Ureter (tissue), 1 donor: ENCODE measurements around the gene LCNL1. TPM values are rescaled to one million over a fixed set of nuclear protein-coding genes. Genes with fewer than 3 reads are reported as not detected.

Source experiments
- DNase-seq: peaks from one replicate; pipeline ENCODE4 v3.0.0-alpha.2; 2020; ENCODE audit warnings: low spot score
- total RNA-seq: library from RNA; stranded (reverse); gene quantifications from one replicate; pipeline ENCODE4 v1.2.4, GENCODE V29; 2023
- donor health status: DM: yes; HTN: yes; CAD: no.

Gene LCNL1
- total RNA-seq, 1 donor from 2014 or later = 1.7 TPM

DNA sequence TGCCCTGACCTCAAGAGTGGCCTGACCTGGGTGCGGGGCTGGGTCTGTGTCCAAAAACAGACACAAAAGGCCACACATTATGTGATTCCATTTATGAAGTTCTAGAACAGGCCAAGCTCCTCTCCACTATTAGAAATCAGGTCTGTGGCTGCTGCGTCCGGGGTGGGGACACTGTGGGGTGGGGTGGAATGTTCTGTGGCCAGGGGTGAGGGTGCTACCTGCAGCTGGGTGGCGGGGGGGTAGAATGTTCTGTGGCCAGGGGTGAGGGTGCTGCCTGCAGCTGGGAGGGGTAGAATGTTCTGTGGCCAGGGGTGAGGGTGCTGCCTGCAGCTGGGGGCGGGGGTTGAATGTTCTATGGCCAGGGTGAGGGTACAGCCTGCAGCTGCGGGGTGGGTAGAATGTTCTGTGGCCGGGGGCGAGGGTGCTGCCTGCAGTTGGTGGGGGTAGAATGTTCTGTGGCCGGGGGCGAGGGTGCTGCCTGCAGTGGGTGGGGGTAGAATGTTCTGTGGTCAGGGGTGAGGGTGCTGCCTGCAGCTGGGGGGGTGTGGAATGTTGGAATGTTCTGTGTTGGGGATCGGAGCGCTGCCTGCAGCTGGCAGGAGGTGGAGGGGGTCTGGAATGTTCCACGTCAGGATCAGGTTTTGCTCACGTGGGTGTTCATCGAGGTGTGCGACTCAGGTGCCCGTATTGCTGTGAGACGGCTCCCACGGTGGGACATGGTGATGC, 22.4 kb upstream of the LCNL1 start:
- DNase-seq = no peak

DNA sequence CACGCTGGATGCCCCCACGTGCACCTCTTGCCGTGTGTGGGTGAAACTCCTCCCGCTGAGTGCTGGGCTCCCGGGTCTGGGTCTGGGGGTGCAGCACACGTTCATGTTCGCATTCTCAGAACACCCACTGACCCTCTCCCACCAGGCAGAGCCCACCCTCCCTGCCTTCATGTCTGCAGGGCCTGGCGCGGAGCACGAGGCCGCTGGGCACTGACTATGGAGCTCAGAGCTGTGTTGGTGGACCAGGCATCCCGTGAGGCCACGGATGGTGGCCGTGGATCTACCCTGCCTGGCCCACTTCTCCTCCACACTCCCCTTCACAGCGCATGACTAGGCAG, 21.9 kb upstream of the LCNL1 start:
- DNase-seq = no peak

DNA sequence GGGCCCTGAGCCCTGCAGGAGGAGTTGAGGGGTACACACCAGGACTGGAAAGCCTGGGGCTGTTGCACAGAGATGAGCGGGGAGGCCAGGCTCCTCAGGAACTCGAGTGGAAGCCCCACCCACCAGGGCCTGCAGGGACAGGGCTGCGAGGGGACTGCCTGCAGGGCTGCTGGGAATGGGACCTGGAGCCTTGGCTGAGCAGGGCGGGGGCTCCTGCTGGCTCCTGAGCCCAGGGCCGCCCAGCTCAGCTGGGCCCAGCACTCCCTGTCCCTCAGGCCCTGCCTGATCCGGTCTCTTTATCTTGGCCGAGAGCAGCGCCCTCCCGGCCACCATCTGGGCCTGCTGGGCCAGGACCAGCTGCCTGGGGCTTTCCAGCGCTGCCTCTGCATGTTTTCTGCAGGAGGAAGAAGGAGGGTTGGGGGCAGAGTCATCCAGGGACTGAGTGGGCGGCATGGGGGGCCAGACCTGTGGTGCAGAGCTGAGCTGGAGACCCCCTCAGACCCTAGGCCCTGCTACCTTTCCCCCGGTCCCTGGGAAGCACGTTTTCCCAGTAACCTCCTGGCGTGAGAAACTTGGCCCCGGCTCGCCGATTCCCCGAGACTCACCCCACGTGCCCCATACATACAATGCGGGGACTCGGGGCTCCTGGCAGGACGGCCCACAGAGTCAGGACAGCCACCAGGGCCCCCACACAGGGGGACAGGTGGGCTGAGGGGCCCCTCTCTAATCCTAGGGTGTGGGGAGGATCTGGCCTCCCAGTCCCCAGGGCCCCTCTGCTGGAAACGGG, 21.3 kb upstream of the LCNL1 start:
- no peak for DNase-seq

DNA sequence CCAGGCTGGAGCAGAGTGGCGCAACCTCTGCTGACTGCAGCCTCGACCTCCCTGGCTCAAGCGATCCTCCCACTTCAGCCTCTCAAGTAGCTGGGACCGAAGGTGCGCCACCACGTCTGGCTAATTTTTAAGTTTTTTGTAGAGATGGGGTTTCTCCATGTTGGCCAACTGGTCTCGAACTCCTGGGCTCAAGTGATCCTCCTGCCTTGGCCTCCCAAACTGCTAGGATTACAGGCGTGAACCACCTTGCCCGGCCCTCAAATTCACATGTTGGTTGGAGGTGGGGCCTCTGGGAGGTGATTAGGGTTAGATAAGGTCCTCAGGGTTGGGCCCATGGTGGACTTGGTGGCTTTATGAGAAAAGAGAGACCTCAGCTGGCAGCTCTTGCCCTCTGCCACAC, 20.6 kb upstream of the LCNL1 start:
- no peak for DNase-seq

DNA sequence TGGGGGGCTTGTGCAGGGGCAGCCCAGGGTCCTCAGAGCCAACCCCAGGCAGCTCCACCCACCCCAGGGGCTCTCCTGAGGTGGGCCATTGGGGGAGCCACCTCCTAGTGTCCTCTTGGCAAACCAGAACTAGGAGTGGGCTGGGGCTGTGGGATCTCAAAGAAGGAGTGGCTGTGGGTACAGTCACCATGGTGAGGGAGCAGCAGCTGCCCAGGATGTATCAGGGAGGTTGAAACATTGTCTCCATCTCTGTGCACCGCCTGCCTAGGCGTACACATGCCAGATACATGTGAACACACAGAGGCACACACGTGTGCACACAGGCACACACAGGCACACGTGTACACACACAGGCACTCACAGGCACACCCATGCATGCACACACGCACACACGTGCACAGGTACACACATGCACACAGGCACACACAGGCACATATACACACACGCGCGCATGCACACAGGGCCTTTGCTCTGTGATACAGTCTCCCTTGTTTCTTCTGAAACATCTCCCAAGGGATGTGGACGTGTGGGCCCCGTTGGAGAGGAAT, 20.0 kb upstream of the LCNL1 start:
- no peak for DNase-seq

DNA sequence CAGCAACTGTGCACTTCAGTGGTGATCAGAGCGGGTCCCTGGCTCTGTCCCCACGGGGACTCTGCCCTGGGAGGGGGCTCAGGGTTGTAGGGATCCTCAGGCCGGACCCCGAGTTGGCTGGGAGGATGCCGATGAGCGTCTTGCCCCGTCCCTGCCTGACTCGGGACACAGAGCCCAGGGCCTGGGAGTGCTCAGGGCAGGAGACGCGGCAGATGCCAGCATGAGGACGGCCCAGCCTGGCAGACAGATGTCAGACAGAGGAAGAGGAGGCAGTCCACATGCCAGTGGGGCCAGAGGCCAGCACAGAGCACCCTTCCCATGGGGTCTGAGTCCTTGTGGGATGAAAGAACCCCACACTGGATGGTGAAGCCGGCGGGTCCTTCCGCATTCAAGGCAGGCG, 19.5 kb upstream of the LCNL1 start:
- no peak for DNase-seq

DNA sequence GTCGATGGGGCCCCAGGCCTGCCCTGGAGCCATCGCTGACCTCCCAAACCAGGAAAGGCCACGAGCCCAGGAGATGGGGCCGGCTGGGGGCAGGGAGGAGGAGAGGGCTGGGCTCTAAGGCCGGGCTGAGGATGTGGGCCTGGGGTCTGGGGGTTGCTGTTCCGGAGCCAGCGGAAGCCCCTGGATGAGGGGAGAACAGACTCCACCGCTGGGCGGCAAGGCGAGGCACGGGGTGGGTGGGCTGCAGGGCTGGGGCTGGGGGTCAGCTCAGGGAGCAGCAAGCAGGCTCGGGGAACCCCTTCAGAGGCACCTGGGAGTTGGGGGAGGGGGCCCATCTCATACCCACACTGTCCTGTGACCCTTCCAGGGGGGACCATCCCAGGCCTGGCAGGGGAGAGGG, 19.0 kb upstream of the LCNL1 start:
- no peak for DNase-seq

DNA sequence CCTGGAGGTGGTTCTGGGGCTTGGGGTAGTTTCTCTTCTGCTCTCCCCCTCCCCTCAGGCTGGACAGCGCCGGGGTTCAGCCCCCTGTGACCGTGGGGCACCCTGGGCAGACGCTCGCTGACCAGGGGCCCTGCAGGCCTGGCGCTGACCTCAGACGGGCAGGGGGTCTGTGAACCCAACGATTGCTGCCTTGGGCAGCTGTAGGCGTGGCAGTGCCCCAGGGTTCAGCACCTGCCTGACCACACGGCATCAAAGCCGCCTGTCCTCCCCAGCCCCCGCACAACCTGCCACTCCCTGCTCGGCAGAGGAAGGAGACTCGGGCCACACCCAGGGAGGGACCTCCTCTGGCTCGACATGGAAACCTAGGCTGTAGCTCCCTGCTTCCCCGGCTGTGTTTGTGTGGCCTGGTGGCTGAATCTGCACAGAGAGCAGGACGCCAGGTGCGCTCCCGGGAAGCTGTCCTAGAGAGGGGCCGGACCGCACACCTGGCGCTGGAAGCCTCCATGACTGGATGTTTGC, 18.6 kb upstream of the LCNL1 start:
- DNase-seq = no peak

DNA sequence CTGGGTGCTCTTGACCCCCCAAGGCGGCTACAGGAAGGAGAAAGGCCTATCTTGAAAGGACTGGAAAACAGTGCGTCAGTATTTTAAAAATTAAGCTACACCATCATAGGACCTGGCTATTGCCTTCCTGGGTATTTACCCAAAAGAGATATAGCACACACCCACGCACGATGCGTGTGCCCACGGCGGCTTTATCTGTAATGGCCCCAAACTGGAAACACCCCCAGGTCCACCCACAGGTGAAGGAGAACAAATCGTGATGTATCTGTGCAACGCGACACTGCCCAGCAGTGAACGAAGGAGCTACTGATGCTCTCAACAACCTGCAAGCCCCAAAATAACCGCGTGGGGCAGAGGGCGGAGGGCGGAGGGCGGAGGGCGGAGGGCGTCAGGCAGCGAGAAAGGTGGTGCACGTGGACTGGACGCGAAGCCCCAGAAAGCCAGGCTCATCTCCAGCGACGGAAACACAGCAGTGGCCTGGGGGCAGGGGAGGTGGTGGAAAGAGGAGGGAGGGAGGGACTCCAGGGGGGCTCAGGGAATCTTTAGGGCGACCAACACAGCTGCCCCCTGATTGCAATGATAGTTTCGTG, 17.9 kb upstream of the LCNL1 start:
- no peak for DNase-seq

DNA sequence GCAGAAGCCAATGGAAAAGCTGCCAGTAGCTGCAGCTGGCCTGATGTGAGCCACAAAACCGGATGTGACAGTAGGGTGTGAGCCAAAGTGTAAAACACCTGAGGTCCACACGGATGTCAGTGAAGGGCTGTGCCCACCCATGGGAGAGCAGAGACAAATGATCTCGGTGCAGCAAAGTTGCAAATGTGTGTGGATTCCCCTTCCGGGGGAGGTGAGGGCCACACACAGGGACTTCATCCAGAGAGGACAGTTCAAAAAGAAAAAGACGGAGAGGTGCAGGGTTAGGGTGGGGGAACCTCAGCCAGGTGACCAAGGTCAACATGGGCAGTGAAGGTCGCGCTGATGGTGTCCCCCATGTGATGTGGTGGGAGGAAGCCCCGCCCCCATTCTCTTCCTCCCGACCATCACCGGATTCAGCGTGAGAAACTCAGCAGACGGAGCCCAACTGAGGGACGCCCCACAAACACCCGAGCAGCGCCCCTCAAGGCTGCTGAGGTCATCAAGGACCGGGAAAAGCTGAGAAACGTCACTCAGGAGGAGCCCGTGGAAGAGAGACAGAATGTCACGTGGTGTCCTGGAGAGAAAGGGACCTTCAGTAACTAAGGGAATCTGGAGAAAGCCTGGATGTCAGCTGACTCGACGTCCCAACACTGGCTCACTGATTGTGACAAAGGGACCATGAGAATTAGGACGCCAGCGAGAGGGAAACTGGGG, 16.9 kb upstream of the LCNL1 start:
- DNase-seq = no peak

DNA sequence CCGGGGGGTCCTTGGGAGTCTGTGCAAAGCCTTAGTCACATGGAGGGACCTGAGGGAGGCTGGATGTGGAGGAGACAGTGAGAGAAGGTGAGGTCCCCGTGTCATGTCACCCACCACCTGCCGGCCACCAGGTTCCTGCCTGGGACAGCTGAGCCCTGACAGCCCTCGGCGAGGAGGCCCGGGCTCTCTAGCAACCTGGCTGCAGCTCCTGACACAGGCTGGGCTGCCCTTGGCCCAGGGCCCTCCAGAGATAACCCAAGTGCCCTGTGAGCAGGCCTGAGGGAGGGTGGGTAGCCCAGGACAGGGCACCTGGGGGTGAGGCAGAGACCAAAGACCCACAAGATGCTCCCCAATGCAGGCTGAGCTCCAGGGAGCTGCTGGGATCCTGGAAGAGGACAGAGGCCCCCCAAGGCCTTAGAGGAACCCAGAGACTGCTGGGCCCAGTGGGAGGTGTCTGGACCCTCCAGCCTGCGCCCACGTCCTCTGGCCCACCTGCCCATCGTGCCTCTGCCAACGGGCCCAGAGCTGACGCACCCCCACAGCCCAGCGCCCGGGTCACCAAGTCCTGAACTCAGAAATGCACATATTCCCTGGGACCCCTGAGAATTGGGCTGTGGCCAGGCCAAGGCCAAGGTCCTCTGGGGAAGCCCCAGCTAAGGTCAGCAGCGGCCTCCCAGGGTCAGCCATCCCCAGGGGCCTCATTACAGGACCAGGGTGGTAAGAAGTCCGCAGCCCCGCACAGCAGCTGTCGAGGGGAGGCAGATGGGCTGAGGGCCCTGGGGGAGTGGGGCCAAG, 14.3 kb upstream of the LCNL1 start:
- DNase-seq = no peak

DNA sequence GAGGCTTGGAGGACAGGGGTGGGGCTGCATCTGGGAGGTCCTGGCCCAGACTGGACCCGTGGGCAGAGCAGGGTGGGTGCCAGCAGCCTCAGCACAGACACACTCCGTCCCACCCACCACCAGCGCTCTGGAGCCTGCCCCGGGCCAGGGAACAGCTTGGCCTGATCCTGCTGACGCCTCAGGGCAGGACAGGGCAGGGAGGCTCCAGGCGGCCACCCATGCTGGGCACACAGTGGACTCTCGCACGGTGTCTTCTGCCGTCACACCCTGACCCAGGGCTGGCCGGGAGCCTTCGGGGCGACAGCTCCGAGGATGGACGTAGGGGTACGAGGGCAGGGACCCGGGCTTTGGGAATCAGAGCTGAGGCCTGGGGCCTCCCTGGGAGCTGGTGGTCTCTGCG, 13.6 kb upstream of the LCNL1 start:
- DNase-seq = no peak

DNA sequence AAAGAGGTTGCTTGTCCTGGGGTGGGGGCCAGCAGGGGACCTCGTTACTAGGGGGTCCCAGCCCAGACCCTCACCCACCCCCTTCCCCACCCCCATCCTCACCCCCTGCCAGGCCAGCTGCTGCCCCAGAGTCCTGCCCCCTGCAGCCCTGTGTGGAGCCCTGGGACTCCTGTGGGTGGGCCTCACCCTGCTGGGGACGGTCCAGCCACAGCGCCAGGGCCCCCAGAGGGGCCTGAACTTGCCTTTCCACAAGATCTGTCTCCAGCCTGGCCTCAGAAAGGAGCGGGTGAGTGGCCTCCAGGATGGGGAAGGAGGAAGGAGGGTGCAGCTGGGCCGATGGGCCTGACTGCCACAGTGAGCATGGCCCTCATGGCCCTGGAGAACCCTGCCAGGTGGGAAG, 13.0 kb upstream of the LCNL1 start:
- DNase-seq = no peak

DNA sequence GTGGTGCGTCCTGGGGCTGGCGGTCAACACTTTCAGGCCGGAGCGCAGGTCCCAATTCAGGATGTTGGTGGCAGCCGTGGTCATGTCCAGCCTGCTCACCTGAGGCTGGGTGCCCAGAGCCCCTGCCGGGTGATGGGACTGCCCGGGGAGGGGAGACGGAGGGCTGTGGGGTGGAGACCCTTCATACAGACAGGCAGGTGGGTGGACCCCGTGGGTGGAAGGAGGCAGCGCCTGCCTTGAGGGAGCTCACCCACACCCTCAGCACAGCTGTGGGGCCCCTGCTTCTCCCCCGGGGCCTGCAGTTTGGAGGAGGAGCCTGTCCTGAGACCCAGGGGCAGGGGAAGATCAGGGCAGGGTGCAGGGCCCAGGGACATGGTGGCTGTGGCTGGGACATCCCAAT, 12.4 kb upstream of the LCNL1 start:
- DNase-seq = no peak

DNA sequence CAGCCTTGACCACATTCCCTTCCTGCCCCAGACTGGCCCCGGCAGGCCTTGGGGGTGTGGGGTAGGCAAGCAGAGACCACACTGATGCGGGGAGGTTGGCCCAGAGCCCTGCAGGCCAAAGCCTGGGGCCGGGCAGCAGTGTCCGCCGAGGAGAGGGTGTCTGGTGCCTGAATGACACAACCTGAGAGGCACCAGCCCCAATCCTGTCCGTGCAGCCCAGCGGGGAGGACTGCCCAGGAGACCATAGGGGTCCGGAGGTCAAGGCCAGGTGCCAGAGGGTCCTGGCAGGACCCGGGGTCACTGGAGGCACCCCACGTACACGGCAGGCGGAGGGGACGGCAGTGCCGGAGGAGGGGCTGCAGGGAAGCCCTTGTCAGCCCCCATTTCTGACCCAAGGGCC, 11.0 kb upstream of the LCNL1 start:
- DNase-seq = no peak

DNA sequence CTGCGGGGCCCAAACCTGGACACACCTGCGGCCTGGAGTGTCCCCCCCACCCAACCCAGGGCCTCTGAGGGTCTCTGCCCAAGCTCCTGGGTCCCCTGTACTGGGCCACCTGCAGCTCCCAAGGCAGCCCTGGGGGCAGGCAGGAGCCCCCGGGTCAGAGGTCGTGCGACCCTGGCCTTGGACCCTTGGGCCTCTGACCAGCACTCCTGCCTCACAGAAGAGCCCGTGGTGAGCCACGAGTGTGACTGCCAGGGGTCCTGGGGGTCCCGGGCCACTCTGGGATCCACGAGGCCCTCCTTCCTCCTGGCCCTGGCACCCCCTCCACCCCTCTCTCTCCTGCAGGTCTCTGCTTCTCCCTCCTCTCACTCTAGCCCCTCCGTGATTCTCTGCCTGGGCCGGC, 10.5 kb upstream of the LCNL1 start:
- no peak for DNase-seq

DNA sequence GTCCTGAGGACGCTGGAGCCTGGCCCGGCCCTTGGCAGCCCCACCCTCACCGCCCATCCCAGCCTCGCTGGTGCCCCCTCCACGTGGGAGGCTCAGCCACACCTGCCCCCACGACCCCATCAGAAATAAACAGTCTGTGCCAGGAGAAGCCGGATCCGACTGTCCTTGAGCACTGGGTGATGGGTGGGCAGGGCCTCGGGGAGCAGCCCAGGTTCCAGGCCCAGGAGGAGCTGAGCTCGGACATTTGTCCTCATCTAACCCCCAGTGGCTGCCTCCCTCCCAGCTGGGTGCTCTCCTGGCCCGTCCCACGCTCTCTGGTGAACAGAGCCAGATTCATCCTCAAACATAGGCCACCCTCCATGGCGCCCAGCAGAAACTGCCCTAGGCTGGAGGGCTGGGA, 10.1 kb upstream of the LCNL1 start:
- no peak for DNase-seq

DNA sequence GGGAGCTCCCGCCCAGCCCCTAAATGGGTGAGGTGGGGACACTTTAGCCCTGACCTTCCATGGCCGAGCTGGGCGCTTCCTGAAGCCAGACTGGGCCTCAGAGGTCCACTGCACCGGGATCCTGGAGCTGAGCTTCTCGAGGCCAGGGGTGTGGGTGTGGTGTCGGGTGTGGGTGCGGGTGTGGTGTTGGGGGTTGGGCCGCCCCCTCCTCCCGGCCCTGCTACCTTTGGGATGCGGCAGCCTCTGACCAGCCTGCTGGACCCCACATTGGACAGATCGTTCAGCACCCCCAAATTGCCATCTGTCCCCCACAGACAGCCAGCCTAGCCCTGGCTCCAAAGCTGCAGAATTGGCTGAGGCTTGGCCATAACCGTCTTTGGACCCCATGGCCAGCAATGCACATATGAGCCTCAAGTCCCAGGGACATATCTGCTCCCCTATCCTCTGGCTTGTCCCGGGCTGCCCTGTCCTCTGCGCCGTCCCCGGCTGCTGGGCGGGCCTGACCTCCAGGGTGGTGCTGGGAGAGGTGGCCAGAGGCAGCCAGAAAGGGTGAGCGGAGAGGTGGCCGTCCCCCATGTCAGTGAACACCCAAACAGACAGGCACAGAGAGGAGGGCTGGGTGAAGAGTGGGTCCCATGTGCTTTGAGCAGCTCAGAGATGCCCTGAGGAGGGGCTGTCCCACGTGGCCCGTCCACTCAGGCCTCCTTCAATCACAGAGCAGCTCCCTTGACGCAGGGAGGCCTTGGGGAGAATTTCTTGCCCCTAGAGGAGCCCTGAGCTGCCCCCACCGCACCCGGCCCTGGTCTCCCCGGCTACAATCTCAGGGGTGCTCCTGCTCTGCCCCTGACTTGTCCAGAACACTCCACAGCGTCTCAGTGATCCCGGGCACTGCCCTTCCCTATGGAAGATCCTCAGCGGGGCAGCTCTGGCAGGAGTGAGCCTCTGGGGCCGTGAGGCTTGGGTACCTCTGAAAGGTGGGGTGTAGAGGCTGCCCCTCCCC, 8.9 kb upstream of the LCNL1 start:
- no peak for DNase-seq

DNA sequence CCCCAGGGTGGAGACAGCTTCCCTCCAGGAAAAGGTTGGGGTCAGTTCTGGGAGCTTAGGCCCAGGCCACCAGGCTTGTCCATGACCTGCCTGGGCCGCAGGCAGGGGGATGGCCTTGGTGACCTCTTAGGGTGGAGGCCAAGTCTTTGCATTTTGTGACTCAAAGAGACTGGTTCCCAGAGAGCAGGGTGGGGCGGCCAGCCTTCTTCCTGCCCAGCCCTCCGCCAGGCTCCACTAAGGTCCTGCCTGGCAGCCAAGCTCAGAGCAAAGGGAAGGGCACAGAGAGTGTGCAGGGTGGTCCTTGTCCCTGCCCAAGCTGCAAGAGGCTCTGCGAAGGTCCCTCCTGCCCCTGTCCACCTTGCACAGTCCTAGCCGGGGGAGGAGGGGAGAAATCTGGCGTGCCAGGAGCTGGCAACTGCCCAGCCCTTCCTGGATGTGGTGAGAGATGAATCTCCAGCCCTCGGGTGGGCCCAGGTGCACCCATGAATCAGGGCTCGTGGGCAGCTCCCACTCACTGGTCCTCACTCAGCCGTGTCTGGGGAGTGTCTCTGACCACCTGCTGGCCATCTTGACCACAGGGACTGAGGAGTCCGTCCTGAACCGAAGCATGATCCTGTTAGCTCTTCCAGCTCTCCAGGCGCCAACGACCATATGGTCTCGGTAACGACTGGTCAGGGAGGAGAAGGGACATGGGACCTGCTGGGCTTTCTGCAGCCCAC, 7.8 kb upstream of the LCNL1 start:
- no peak for DNase-seq
